HG03103 (cell line): ENCODE data around the gene TYMP.

Experiments used
- ATAC-seq: cut with Tn5 transposase; IDR thresholded peaks from one replicate; pipeline ENCODE4 v1.9.1; 2021; ENCODE audit warnings: low read depth; ENCODE audit not compliant: unreplicated experiment

The TYMP gene

GRCh38 chr22:50529897-50530579 is at the start of gene TYMP:
TYMP (minus strand) TSS chr22:50530012; CDS start chr22:50529709, 303 bp downstream.
- no peak for ATAC-seq

- ATAC-seq = no peak
Observed at GRCh38 chr22:50578776-50579310, 49.0 kb upstream of the TYMP start.

GRCh38 chr22:50577987-50578775 is 48.4 kb upstream of the TYMP start, which contains the start of gene CPT1B:
CPT1B (minus strand) TSS chr22:50578427; CDS start chr22:50577915, 512 bp downstream.
- ATAC-seq = no peak

GRCh38 chr22:50577697-50577986 is 47.8 kb upstream of the TYMP start:
- no peak for ATAC-seq

GRCh38 chr22:50576806-50577696 is 47.2 kb upstream of the TYMP start:
- ATAC-seq = no peak

GRCh38 chr22:50576070-50576469 is 46.3 kb upstream of the TYMP start:
- no peak for ATAC-seq

- no peak for ATAC-seq
Observed at GRCh38 chr22:50575426-50575941, 45.7 kb upstream of the TYMP start.

GRCh38 chr22:50574383-50574755 is 44.6 kb upstream of the TYMP start:
- no peak for ATAC-seq

GRCh38 chr22:50573491-50574382 is 43.9 kb upstream of the TYMP start:
- no peak for ATAC-seq

- ATAC-seq = no peak
Observed at GRCh38 chr22:50572965-50573364, 43.2 kb upstream of the TYMP start.

- ATAC-seq = no peak
Observed at GRCh38 chr22:50571264-50572175, 41.7 kb upstream of the TYMP start.

- no peak for ATAC-seq
Observed at GRCh38 chr22:50570861-50571260, 41.0 kb upstream of the TYMP start.

- ATAC-seq = no peak
Observed at GRCh38 chr22:50569896-50570535, 40.2 kb upstream of the TYMP start.

GRCh38 chr22:50569041-50569459 is 39.2 kb upstream of the TYMP start:
- ATAC-seq = no peak

- no peak for ATAC-seq
Observed at GRCh38 chr22:50568626-50569025, 38.8 kb upstream of the TYMP start.

GRCh38 chr22:50567721-50568252 is 38.0 kb upstream of the TYMP start:
- no peak for ATAC-seq

- no peak for ATAC-seq
Observed at GRCh38 chr22:50564289-50564688, 34.5 kb upstream of the TYMP start.
